Measurements from ENCODE around the gene SLC12A6. TPM values are rescaled to one million over a fixed set of nuclear protein-coding genes. Genes with fewer than 3 reads are reported as not detected.
"Not testable (repeated sequence)": the region's sequence is repeated elsewhere in the genome, so short reads cannot be mapped to it uniquely, and the experiment has no call there.

Gene SLC12A6
- total RNA-seq: 10 to 100 TPM in 3 of 4 donors, 1 to 10 TPM in 1; 9.2 to 52.6 (median 26.9) TPM

GRCh38 chr15:34337557-34338306 lies at the start of gene SLC12A6:
TSS of gene SLC12A6 (minus strand) at chr15:34337781. CDS start at chr15:34336680, 1,101 bp downstream.
- Histone ChIP-seq H3K9me3 (no peaks in the 10 kb centered on the region), H3K4me3 (peak within 1 kb of the TSS; percentile 68 to 98 (median 74)), H3K36me3 (no peaks in the 10 kb centered on the region), H3K27ac (peak within 1 kb of the TSS; percentile 88 to 96 (median 90)), H3K4me1 (peaks cover 4 to 46% (median 11%) of the 10 kb centered on the region in 4 donors), H3K27me3 (no peaks in the 10 kb centered on the region)
- peak; percentile 94 for DNase-seq
- 0% methylated on average over 54 of the region's 78 CpGs; no CpG with 5 or more reads in 1 of the 2 donors for WGBS, 2 donors (ENCODE audit: low coverage in 1 of 2)
- in situ Hi-C loops (cut with MboI; ENCODE audit: low pct_ligation_motif_present in 1 of 4, low pct_unique_long_range_greater_than_20kb in 1 of 4, low sequenced_read_pairs in 3 of 4): loop anchor here in 1 of 4 donors (25.0 kb wide), 1 partner anchor 250 kb away; no protein-coding TSS in a partner anchor
- TF ChIP-seq EP300 (IDR thresholded peaks at IDR 0.05; ENCODE audit: low read depth) (no peak), POLR2AphosphoS5 (IDR thresholded peaks at IDR 0.05) (peak; percentile 38 to 88 (median 88)), CTCF (IDR thresholded peaks at IDR 0.05) (no peak), POLR2A (IDR thresholded peaks at IDR 0.05) (peak; percentile 69)
- intact Hi-C loops (cut with DNase I; ENCODE audit: low total_unique reads): no loop called here

GRCh38 chr15:34381829-34382521 lies 44.4 kb upstream of the SLC12A6 start:
- H3K36me3 ChIP-seq; H3K4me1 ChIP-seq; H3K27ac ChIP-seq; DNase-seq; H3K27me3 ChIP-seq; H3K4me3 ChIP-seq; intact Hi-C loops (cut with DNase I; ENCODE audit: low total_unique reads); H3K9me3 ChIP-seq; in situ Hi-C loops (cut with MboI; ENCODE audit: low pct_ligation_motif_present in 1 of 4, low pct_unique_long_range_greater_than_20kb in 1 of 4, low sequenced_read_pairs in 3 of 4): not testable (repeated sequence)
- WGBS, 2 donors (ENCODE audit: low coverage in 1 of 2): no CpG with 5 or more reads among the region's 19 CpGs

- H3K4me1 ChIP-seq; H3K27ac ChIP-seq; DNase-seq; intact Hi-C loops (cut with DNase I; ENCODE audit: low total_unique reads); H3K27me3 ChIP-seq; in situ Hi-C loops (cut with MboI; ENCODE audit: low pct_ligation_motif_present in 1 of 4, low pct_unique_long_range_greater_than_20kb in 1 of 4, low sequenced_read_pairs in 3 of 4); H3K4me3 ChIP-seq; H3K36me3 ChIP-seq; H3K9me3 ChIP-seq: not testable (repeated sequence)
- WGBS, 2 donors (ENCODE audit: low coverage in 1 of 2): 94% methylated on average over 4 of the region's 4 CpGs; no CpG with 5 or more reads in 1 of the 2 donors
These were observed 42.9 kb upstream of the SLC12A6 start for GRCh38 chr15:34380491-34380890.

GRCh38 chr15:34376856-34377255 lies 39.3 kb upstream of the SLC12A6 start:
- Histone ChIP-seq H3K4me1 (no peaks in the 10 kb centered on the region), H3K9me3 (no peaks in the 10 kb centered on the region), H3K27ac (no peak overlapping the region), H3K36me3 (no peaks in the 10 kb centered on the region), H3K27me3 (no peaks in the 10 kb centered on the region), H3K4me3 (no peak overlapping the region)
- in situ Hi-C loops (cut with MboI; ENCODE audit: low pct_ligation_motif_present in 1 of 4, low pct_unique_long_range_greater_than_20kb in 1 of 4, low sequenced_read_pairs in 3 of 4): loop anchor here in 1 of 4 donors (10.0 kb wide), 1 partner anchor 122 kb away; no protein-coding TSS in a partner anchor
- WGBS, 2 donors (ENCODE audit: low coverage in 1 of 2): 90 to 96% methylated on average over 2 of the region's 2 CpGs
- no peak for TF ChIP-seq POLR2A (IDR thresholded peaks at IDR 0.05)
- DNase-seq: no peak
- intact Hi-C loops (cut with DNase I; ENCODE audit: low total_unique reads): no loop called here

GRCh38 chr15:34375541-34375940 lies 38.0 kb upstream of the SLC12A6 start:
- H3K27me3 ChIP-seq; H3K4me1 ChIP-seq; DNase-seq; H3K4me3 ChIP-seq; H3K9me3 ChIP-seq; H3K36me3 ChIP-seq; intact Hi-C loops (cut with DNase I; ENCODE audit: low total_unique reads); H3K27ac ChIP-seq: not testable (repeated sequence)
- WGBS, 2 donors (ENCODE audit: low coverage in 1 of 2): 86 to 100% methylated on average over 2 of the region's 2 CpGs
- in situ Hi-C loops (cut with MboI; ENCODE audit: low pct_ligation_motif_present in 1 of 4, low pct_unique_long_range_greater_than_20kb in 1 of 4, low sequenced_read_pairs in 3 of 4): loop anchor here in 1 of 4 donors (10.0 kb wide), 1 partner anchor 121 kb away; no protein-coding TSS in a partner anchor

- TF ChIP-seq CTCF (IDR thresholded peaks at IDR 0.05) (no peak), POLR2AphosphoS5 (IDR thresholded peaks at IDR 0.05) (no peak), POLR2A (IDR thresholded peaks at IDR 0.05) (no peak), EP300 (IDR thresholded peaks at IDR 0.05; ENCODE audit: low read depth) (no peak)
- no peak overlapping the region for H3K27ac ChIP-seq
- 67 to 75% methylated on average over 2 of the region's 2 CpGs for WGBS, 2 donors (ENCODE audit: low coverage in 1 of 2)
- in situ Hi-C loops (cut with MboI; ENCODE audit: low pct_ligation_motif_present in 1 of 4, low pct_unique_long_range_greater_than_20kb in 1 of 4, low sequenced_read_pairs in 3 of 4): loop anchor here in 3 of 4 donors (10.0 to 25.0 kb wide), 4 partner anchors 120 to 288 kb away; partner anchors contain the start of genes EMC4 (in 1 of the 3), EMC7 (in 1 of the 3) and PGBD4 (in 1 of the 3)
- intact Hi-C loops (cut with DNase I; ENCODE audit: low total_unique reads): no loop called here
- DNase-seq: no peak
- no peak overlapping the region for H3K4me3 ChIP-seq
- H3K27me3 ChIP-seq: no peaks in the 10 kb centered on the region
- H3K9me3 ChIP-seq: no peaks in the 10 kb centered on the region
- H3K36me3 ChIP-seq: no peaks in the 10 kb centered on the region
- no peaks in the 10 kb centered on the region for H3K4me1 ChIP-seq
These were observed 37.2 kb upstream of the SLC12A6 start for GRCh38 chr15:34374816-34375215.

Measured in transverse colon (tissue), 4 donors.